Measurements from ENCODE around the gene PSENEN. TPM values are rescaled to one million over a fixed set of nuclear protein-coding genes. Genes with fewer than 3 reads are reported as not detected.

PSENEN gene
- total RNA-seq, 1 experiment from 2014 or later, result 70.2 TPM

DNA sequence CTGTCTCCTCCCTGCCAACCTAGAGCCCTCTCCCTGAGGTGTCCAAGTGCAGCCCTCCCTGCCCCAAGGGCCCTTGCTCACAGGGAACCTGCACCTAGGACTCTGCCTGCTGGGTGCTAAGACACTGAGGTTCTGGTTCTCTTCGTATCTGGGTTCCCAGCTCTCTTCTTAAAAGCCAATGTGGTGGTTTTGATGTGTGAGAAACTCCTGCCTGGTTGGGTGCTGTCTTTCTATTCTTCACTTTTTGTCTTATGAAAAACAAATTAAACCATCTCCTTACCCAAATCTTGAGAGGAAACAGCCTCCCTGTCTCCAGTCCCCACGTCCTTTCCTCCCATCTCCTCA is 32.0 kb upstream of the PSENEN start:
- peaks cover 8% of the 10 kb centered on the region for H3K36me3 Mint-ChIP-seq (ENCODE audit: insufficient read depth, unreplicated experiment)
- no peak for DNase-seq
- peaks cover 9% of the 10 kb centered on the region for H3K4me1 Mint-ChIP-seq (ENCODE audit: low read depth, unreplicated experiment)
- Histone ChIP-seq H3K4me3 (ENCODE audit: low read depth, low read length) (no peak overlapping the region), H3K4me1 (peaks cover 8% of the 10 kb centered on the region), H3K9me3 (no peaks in the 10 kb centered on the region), H3K27me3 (replicated peaks; ENCODE audit: control insufficient read depth, insufficient read depth, low read length) (no peaks in the 10 kb centered on the region), H3K36me3 (ENCODE audit: control insufficient read depth, insufficient read depth, low read length) (no peaks in the 10 kb centered on the region)
- TF ChIP-seq, protein P1, sequence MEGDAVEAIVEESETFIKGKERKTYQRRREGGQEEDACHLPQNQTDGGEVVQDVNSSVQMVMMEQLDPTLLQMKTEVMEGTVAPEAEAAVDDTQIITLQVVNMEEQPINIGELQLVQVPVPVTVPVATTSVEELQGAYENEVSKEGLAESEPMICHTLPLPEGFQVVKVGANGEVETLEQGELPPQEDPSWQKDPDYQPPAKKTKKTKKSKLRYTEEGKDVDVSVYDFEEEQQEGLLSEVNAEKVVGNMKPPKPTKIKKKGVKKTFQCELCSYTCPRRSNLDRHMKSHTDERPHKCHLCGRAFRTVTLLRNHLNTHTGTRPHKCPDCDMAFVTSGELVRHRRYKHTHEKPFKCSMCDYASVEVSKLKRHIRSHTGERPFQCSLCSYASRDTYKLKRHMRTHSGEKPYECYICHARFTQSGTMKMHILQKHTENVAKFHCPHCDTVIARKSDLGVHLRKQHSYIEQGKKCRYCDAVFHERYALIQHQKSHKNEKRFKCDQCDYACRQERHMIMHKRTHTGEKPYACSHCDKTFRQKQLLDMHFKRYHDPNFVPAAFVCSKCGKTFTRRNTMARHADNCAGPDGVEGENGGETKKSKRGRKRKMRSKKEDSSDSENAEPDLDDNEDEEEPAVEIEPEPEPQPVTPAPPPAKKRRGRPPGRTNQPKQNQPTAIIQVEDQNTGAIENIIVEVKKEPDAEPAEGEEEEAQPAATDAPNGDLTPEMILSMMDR (IDR thresholded peaks at IDR 0.05; ENCODE audit: insufficient read depth in 1 of 2, low read depth in 1 of 2, low read length in 1 of 2, severe bottlenecking in 1 of 2, unreplicated experiment in 1 of 2), result no peak
- H3K27ac Mint-ChIP-seq (ENCODE audit: unreplicated experiment), result no peak overlapping the region
- no TSS peak for BruUV-seq (replicated peaks)
- H3K27me3 Mint-ChIP-seq (ENCODE audit: insufficient read depth, unreplicated experiment), result peaks cover 3% of the 10 kb centered on the region
- ChIA-PET POLR2A (no interaction called here), CTCF (interaction anchor here (0.6 to 1.9 kb wide), 2 partner anchors 19 to 24 kb away, joined by 5 to 6 read pairs; no protein-coding TSS in a partner anchor)
- intact Hi-C loops (cut with micrococcal nuclease; ENCODE audit: unreplicated experiment), result no loop called here
- no peaks in the 10 kb centered on the region for H3K9me3 Mint-ChIP-seq (ENCODE audit: unreplicated experiment)
- H3K4me3 Mint-ChIP-seq (ENCODE audit: unreplicated experiment), result no peak overlapping the region

DNA sequence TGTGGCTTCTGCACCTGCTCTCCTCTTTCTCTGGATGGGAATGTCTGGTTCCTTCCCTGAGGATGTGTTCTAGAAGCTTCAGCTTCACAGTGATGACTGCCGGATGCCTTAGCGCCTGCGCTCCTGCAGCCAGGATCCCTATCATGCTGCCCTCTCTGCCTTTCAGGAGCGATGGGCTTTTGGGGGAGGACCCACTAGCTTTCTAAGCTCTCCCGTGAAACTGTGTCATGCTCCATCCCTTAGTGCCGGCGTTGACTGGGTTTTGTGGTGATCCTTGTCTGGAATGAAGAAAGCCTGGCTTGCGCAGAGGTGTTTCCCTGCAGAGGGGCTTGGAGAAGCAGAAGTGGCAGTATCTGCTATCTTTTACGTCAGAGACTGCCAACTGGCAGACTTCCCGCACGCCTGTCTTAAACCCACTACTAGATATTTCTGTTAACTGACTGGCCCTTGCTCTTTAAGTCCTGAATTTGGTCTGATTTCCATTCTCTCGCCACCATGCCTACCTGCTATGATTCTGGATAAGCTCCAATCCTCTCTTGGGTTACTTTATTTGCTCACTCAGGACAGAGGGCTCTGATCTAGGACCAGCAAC is 31.5 kb upstream of the PSENEN start:
- intact Hi-C loops (cut with micrococcal nuclease; ENCODE audit: unreplicated experiment), result no loop called here
- H3K4me1 ChIP-seq, result peaks cover 8% of the 10 kb centered on the region
- Mint-ChIP-seq H3K36me3 (ENCODE audit: insufficient read depth, unreplicated experiment) (peaks cover 8% of the 10 kb centered on the region), H3K27ac (ENCODE audit: unreplicated experiment) (peak overlapping the region; percentile 53), H3K4me1 (ENCODE audit: low read depth, unreplicated experiment) (peaks cover 9% of the 10 kb centered on the region), H3K9me3 (ENCODE audit: unreplicated experiment) (no peaks in the 10 kb centered on the region), H3K4me3 (ENCODE audit: unreplicated experiment) (no peak overlapping the region), H3K27me3 (ENCODE audit: insufficient read depth, unreplicated experiment) (peaks cover 3% of the 10 kb centered on the region)
- no peaks in the 10 kb centered on the region for H3K9me3 ChIP-seq
- no peak overlapping the region for H3K4me3 ChIP-seq (ENCODE audit: low read depth, low read length)
- BruUV-seq (replicated peaks), result no TSS peak
- POLR2A ChIA-PET, result no interaction called here
- CTCF ChIA-PET, result interaction anchor here (1.9 kb wide), 1 partner anchor 19 kb away, joined by 6 read pairs; no protein-coding TSS in a partner anchor
- H3K36me3 ChIP-seq (ENCODE audit: control insufficient read depth, insufficient read depth, low read length), result no peaks in the 10 kb centered on the region
- TF ChIP-seq, protein P1 (IDR thresholded peaks at IDR 0.05; ENCODE audit: insufficient read depth in 1 of 2, low read depth in 1 of 2, low read length in 1 of 2, severe bottlenecking in 1 of 2, unreplicated experiment in 1 of 2), result no peak
- no peak for DNase-seq
- H3K27me3 ChIP-seq (replicated peaks; ENCODE audit: control insufficient read depth, insufficient read depth, low read length), result no peaks in the 10 kb centered on the region

DNA sequence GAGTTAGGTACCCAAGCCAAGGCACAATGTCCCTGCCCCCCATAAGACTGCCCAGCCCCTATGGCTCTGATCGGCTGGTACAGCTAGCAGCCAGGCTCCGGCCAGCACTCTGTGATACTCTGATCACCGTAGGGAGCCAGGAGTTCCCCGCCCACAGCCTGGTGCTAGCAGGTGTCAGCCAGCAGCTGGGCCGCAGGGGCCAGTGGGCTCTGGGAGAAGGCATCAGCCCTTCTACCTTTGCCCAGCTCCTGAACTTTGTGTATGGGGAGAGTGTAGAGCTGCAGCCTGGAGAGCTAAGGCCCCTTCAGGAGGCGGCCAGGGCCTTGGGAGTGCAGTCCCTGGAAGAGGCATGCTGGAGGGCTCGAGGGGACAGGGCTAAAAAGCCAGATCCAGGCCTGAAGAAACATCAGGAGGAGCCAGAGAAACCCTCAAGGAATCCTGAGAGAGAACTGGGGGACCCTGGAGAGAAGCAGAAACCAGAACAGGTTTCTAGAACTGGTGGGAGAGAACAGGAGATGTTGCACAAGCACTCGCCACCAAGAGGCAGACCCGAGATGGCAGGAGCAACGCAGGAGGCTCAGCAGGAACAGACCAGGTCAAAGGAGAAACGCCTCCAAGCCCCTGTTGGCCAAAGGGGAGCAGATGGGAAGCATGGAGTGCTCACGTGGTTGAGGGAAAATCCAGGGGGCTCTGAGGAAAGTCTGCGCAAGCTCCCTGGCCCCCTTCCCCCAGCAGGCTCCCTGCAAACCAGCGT is 30.7 kb upstream of the PSENEN start:
- POLR2A ChIA-PET, result interaction anchor here (0.6 kb wide), 1 partner anchor 18 kb away, joined by 3 read pairs; no protein-coding TSS in a partner anchor
- no peaks in the 10 kb centered on the region for H3K9me3 Mint-ChIP-seq (ENCODE audit: unreplicated experiment)
- Histone ChIP-seq H3K4me3 (ENCODE audit: low read depth, low read length) (peak overlapping the region; percentile 91; the same call in 1 of the 2 replicates), H3K27me3 (replicated peaks; ENCODE audit: control insufficient read depth, insufficient read depth, low read length) (no peaks in the 10 kb centered on the region), H3K4me1 (peaks cover 8% of the 10 kb centered on the region), H3K36me3 (ENCODE audit: control insufficient read depth, insufficient read depth, low read length) (no peaks in the 10 kb centered on the region), H3K9me3 (no peaks in the 10 kb centered on the region)
- peaks cover 11% of the 10 kb centered on the region for H3K36me3 Mint-ChIP-seq (ENCODE audit: insufficient read depth, unreplicated experiment)
- peaks cover 16% of the 10 kb centered on the region for H3K4me1 Mint-ChIP-seq (ENCODE audit: low read depth, unreplicated experiment)
- peak overlapping the region; percentile 81 for H3K4me3 Mint-ChIP-seq (ENCODE audit: unreplicated experiment)
- peak overlapping the region; percentile 53 for H3K27ac Mint-ChIP-seq (ENCODE audit: unreplicated experiment)
- BruUV-seq (replicated peaks), result no TSS peak
- TF ChIP-seq, protein P1 (IDR thresholded peaks at IDR 0.05; ENCODE audit: insufficient read depth in 1 of 2, low read depth in 1 of 2, low read length in 1 of 2, severe bottlenecking in 1 of 2, unreplicated experiment in 1 of 2), result peak in 1 of 2 experiments; percentile 32
- intact Hi-C loops (cut with micrococcal nuclease; ENCODE audit: unreplicated experiment), result loop anchor here (5.0 kb wide), 1 partner anchor 67 kb away; the partner anchor contains the start of gene COX6B1
- H3K27me3 Mint-ChIP-seq (ENCODE audit: insufficient read depth, unreplicated experiment), result peaks cover 3% of the 10 kb centered on the region
- no peak for DNase-seq
- CTCF ChIA-PET, result interaction anchor here (0.6 to 1.9 kb wide), 2 partner anchors 12 to 20 kb away, joined by 5 to 6 read pairs; no protein-coding TSS in a partner anchor
